Breast epithelium (tissue), 4 donors: ENCODE data around the gene MAP3K7CL. TPM values are rescaled to one million over a fixed set of nuclear protein-coding genes. Genes with fewer than 3 reads are reported as not detected.

Source experiments
- DNase-seq, 2 donors: peaks; one replicate each; pipeline ENCODE4 v3.0.0-alpha.2; 2019; ENCODE audit warnings: low spot score in 2 of 2
- H3K27ac ChIP-seq, 2 donors: fragments of 200-600 bp; sonication (generic) in 1 of 2; one replicate each; pipeline ENCODE4 v1.5.1; 2016 to 2019; ENCODE audit warnings: mild to moderate bottlenecking in 1 of 2
- H3K27me3 ChIP-seq, 2 donors: fragments of 200-600 bp; sonication (generic) in 1 of 2; one replicate each; pipeline versions ENCODE4 v1.5.1 to v1.6.0; 2017 to 2019; ENCODE audit warnings: control low read depth in 1 of 2, mild to moderate bottlenecking in 1 of 2
- H3K36me3 ChIP-seq: fragments of 200-600 bp; one replicate; pipeline ENCODE4 v1.5.1; 2019
- H3K4me1 ChIP-seq, 2 donors: fragments of 200-600 bp; sonication (generic); one replicate each; pipeline ENCODE4 v1.5.1; 2016 to 2019; ENCODE audit warnings: control low read depth in 1 of 2
- H3K4me3 ChIP-seq, 3 donors: fragments of 200-600 bp; sonication (generic); 1 replicate in 2 of 3; 2 replicates in 1 of 3; pipeline ENCODE4 v1.5.1; 2016 to 2019; ENCODE audit warnings: mild to moderate bottlenecking in 3 of 3, moderate library complexity in 2 of 3
- H3K9me3 ChIP-seq, 2 donors: fragments of 200-600 bp; sonication (generic) in 1 of 2; one replicate each; pipeline ENCODE4 v1.5.1; 2016 to 2019; ENCODE audit warnings: control low read depth in 1 of 2
- CTCF ChIP-seq, 3 donors: fragments of 450-650 bp; IDR thresholded peaks; one replicate each; pipeline ENCODE4 v1.5.1; 2016 to 2017; ENCODE audit warnings: antibody characterized with exemption in 3 of 3, mild to moderate bottlenecking in 3 of 3, moderate library complexity in 3 of 3
- POLR2A ChIP-seq: fragments of 450-650 bp; IDR thresholded peaks from one replicate; pipeline ENCODE4 v1.6.1; 2016; ENCODE audit warnings: antibody characterized with exemption, mild to moderate bottlenecking, moderate library complexity
- POLR2AphosphoS5 ChIP-seq, 3 donors: sonication (generic); formaldehyde crosslinking; IDR thresholded peaks; one replicate each; pipeline ENCODE4 v1.6.1; 2017; ENCODE audit warnings: antibody characterized with exemption in 3 of 3
- intact Hi-C: fragments of 100-400 bp; cut with DNase I; formaldehyde crosslinking; loops from one replicate; pipeline ENCODE4 v1.15.1; 2023; ENCODE audit warnings: low total_unique reads
- total RNA-seq, 3 donors: library from RNA; depleted of rRNA; stranded (reverse); fragments of >200 nt; gene quantifications; one replicate each; pipeline ENCODE4 v1.1.0, GENCODE V29; 2016

Gene MAP3K7CL
- total RNA-seq, 3 donors from 2014 or later, result 1.8 to 8.5 (median 7.5) TPM

- no peak overlapping the region for H3K27ac ChIP-seq
These were observed 2.8 kb downstream of the MAP3K7CL start for GRCh38 chr21:29133241-29133640.

GRCh38 chr21:29133796-29134195 is 3.4 kb downstream of the MAP3K7CL start:
- intact Hi-C loops, result no loop called here
- Histone ChIP-seq H3K9me3 (peaks cover 0 to 9% of the 10 kb centered on the region in 2 donors), H3K27me3 (no peaks in the 10 kb centered on the region), H3K4me1 (no peaks in the 10 kb centered on the region), H3K36me3 (no peaks in the 10 kb centered on the region), H3K27ac (no peak overlapping the region), H3K4me3 (no peak overlapping the region)
- no peak for TF ChIP-seq CTCF (IDR thresholded peaks at IDR 0.05)
- TF ChIP-seq POLR2AphosphoS5 (IDR thresholded peaks at IDR 0.05), result no peak
- TF ChIP-seq POLR2A, result no peak
- no peak for DNase-seq

More at GRCh38 chr21:29133241-29133640, 2.8 kb downstream of the MAP3K7CL start:
- TF ChIP-seq CTCF (IDR thresholded peaks at IDR 0.05) (no peak), POLR2AphosphoS5 (IDR thresholded peaks at IDR 0.05) (no peak), POLR2A (no peak)
- no peaks in the 10 kb centered on the region for H3K27me3 ChIP-seq
- H3K36me3 ChIP-seq, result no peaks in the 10 kb centered on the region
- intact Hi-C loops, result no loop called here
- no peak for DNase-seq
- H3K9me3 ChIP-seq, result peaks cover 0 to 9% of the 10 kb centered on the region in 2 donors
- no peak overlapping the region for H3K4me3 ChIP-seq
- H3K4me1 ChIP-seq, result no peaks in the 10 kb centered on the region

DNA sequence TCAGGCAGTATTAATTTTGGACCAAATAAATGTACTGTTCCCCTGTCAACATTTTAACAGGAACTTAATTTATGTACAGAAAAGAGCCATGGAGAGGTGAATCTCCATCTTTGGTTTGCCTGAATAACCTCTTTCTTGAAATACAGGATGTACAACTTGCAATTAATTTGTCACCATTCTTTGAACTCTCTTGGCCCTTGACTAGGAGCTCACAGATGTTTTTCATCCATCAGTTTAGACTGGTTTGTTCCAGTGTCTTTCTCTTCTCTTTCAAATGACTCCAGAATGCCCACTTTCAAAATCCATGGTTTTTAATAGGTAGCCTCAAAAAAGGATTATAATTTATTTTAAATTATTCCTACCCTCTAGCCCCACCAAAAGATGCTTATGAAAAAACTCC is 5.0 kb downstream of the MAP3K7CL start:
- Histone ChIP-seq H3K4me1 (no peaks in the 10 kb centered on the region), H3K9me3 (no peaks in the 10 kb centered on the region), H3K27ac (no peak overlapping the region), H3K4me3 (no peak overlapping the region), H3K36me3 (no peaks in the 10 kb centered on the region), H3K27me3 (no peaks in the 10 kb centered on the region)
- intact Hi-C loops, result no loop called here
- no peak for DNase-seq
- no peak for TF ChIP-seq POLR2AphosphoS5 (IDR thresholded peaks at IDR 0.05)
- no peak for TF ChIP-seq CTCF (IDR thresholded peaks at IDR 0.05)
- TF ChIP-seq POLR2A, result no peak

DNA sequence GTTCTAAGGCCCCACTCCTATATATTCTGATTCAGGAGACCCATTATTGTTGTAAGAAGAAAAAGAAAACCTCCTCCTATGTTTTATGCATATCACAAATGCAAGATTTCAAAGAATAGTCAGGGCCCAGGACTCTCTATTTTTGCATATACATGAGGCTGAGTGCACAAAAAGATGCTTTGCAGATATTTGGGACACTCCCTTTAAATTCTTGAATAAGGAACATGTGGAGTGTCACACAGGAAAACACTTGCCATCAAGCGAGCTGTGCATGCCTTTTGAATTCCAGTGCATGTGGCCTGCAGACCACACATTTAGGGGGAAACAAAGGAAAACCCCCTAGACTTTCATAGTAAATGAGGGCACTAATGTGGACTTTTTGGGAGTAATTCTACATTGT is 5.6 kb downstream of the MAP3K7CL start:
- Histone ChIP-seq H3K27ac (no peak overlapping the region), H3K36me3 (no peaks in the 10 kb centered on the region), H3K4me3 (no peak overlapping the region), H3K27me3 (no peaks in the 10 kb centered on the region), H3K4me1 (no peaks in the 10 kb centered on the region), H3K9me3 (no peaks in the 10 kb centered on the region)
- intact Hi-C loops, result no loop called here
- TF ChIP-seq CTCF (IDR thresholded peaks at IDR 0.05), result no peak
- no peak for TF ChIP-seq POLR2AphosphoS5 (IDR thresholded peaks at IDR 0.05)
- TF ChIP-seq POLR2A, result no peak
- no peak for DNase-seq

- no peak for DNase-seq
- TF ChIP-seq CTCF (IDR thresholded peaks at IDR 0.05), result no peak
- no peak for TF ChIP-seq POLR2AphosphoS5 (IDR thresholded peaks at IDR 0.05)
- TF ChIP-seq POLR2A, result no peak
- intact Hi-C loops, result no loop called here
- H3K4me1 ChIP-seq, result peaks cover 0 to 4% of the 10 kb centered on the region in 2 donors
- no peaks in the 10 kb centered on the region for H3K36me3 ChIP-seq
- no peaks in the 10 kb centered on the region for H3K27me3 ChIP-seq
- H3K27ac ChIP-seq, result peak overlapping the region; percentile 74 to 78
- H3K9me3 ChIP-seq, result no peaks in the 10 kb centered on the region
- H3K4me3 ChIP-seq, result no peak overlapping the region
These were observed 14.4 kb downstream of the MAP3K7CL start for GRCh38 chr21:29144736-29145353.
